Central memory CD4-positive, alpha-beta T cell (primary cell): ENCODE results near the gene TAF9.
"Not testable (repeated sequence)": the region's sequence is repeated elsewhere in the genome, so short reads cannot be mapped to it uniquely, and the experiment has no call there.

ENCODE experiments used
- DNase-seq: peaks from one replicate; pipeline ENCODE4 v3.0.0; 2022
- total RNA-seq, 3 experiments: gene quantifications; one replicate each; lab custom pipeline; 2026; lab: John Stamatoyannopoulos, UW

The TAF9 gene
- 52.3 to 77.2 (median 68.9) reads per million in 3 experiments for total RNA-seq

- DNase-seq: peak; percentile 94
These were observed at the start of gene TAF9, which contains the start of the genes AK6 and RAD17 for GRCh38 chr5:69369340-69370121. TAF9 (minus strand) TSS chr5:69369520; CDS start chr5:69365737, 3,783 bp downstream. AK6 (minus strand) TSS chr5:69369520; CDS start chr5:69369490, 30 bp downstream. RAD17 (plus strand) TSS chr5:69369818; CDS start chr5:69372209, 2,391 bp downstream.

GRCh38 chr5:69418554-69418953 lies 49.2 kb upstream of the TAF9 start:
- no peak for DNase-seq

GRCh38 chr5:69416699-69417098 lies 47.4 kb upstream of the TAF9 start:
- no peak for DNase-seq

- DNase-seq: no peak
These were observed 46.9 kb upstream of the TAF9 start for GRCh38 chr5:69416180-69416579.

GRCh38 chr5:69415584-69415958 lies 46.3 kb upstream of the TAF9 start:
- no peak for DNase-seq

- DNase-seq: peak; percentile 32
These were observed 45.7 kb upstream of the TAF9 start, which contains the start of gene MARVELD2 for GRCh38 chr5:69414885-69415583. MARVELD2 (plus strand) TSS chr5:69415116; CDS start chr5:69419386, 4,270 bp downstream.

GRCh38 chr5:69404659-69405330 lies 35.5 kb upstream of the TAF9 start:
- DNase-seq: no peak

- no peak for DNase-seq
These were observed 9.1 kb upstream of the TAF9 start for GRCh38 chr5:69378376-69378775.

GRCh38 chr5:69374911-69375446 lies 5.7 kb upstream of the TAF9 start:
- no peak for DNase-seq

GRCh38 chr5:69372394-69372793 lies 3.1 kb upstream of the TAF9 start:
- DNase-seq: no peak

- DNase-seq: not testable (repeated sequence)
These were observed 1.0 kb upstream of the TAF9 start for GRCh38 chr5:69370335-69370734.

GRCh38 chr5:69368458-69369339 lies 621 bp downstream of the TAF9 start:
- peak; percentile 34 for DNase-seq

GRCh38 chr5:69367697-69368279 lies 1.5 kb downstream of the TAF9 start:
- DNase-seq: no peak

GRCh38 chr5:69364850-69365249 lies 4.5 kb downstream of the TAF9 start:
- DNase-seq: no peak

- DNase-seq: peak; percentile 10
These were observed 4.9 kb downstream of the TAF9 start for GRCh38 chr5:69364414-69364813.

- DNase-seq: no peak
These were observed 8.9 kb downstream of the TAF9 start for GRCh38 chr5:69360442-69360841.

- DNase-seq: no peak
These were observed 9.6 kb downstream of the TAF9 start for GRCh38 chr5:69359699-69360098.

- DNase-seq: no peak
These were observed 18.7 kb downstream of the TAF9 start for GRCh38 chr5:69350664-69351063.

GRCh38 chr5:69343083-69343482 lies 26.2 kb downstream of the TAF9 start:
- DNase-seq: no peak

GRCh38 chr5:69341520-69342161 lies 27.7 kb downstream of the TAF9 start:
- DNase-seq: no peak
